Testis (tissue), 2 donors: ENCODE data around the gene B3GALNT2.
"Not testable (repeated sequence)": the region's sequence is repeated elsewhere in the genome, so short reads cannot be mapped to it uniquely, and the experiment has no call there.

Experiments used
- POLR2A ChIP-seq: fragments of 450-650 bp; IDR thresholded peaks from one replicate; pipeline ENCODE4 v1.6.1; 2017; ENCODE audit warnings: antibody characterized with exemption, mild to moderate bottlenecking, moderate library complexity
- TF ChIP-seq, protein P1 (sequence below), 3 experiments: fragments of 450-650 bp in 2 of 3; fragments of 200-600 bp in 1 of 3; sonication (generic) in 1 of 3; IDR thresholded peaks; one replicate each; pipeline ENCODE4 v1.5.1; 2016 to 2019; ENCODE audit warnings: antibody characterized with exemption in 3 of 3, mild to moderate bottlenecking in 2 of 3, moderate library complexity in 1 of 3

DNA sequence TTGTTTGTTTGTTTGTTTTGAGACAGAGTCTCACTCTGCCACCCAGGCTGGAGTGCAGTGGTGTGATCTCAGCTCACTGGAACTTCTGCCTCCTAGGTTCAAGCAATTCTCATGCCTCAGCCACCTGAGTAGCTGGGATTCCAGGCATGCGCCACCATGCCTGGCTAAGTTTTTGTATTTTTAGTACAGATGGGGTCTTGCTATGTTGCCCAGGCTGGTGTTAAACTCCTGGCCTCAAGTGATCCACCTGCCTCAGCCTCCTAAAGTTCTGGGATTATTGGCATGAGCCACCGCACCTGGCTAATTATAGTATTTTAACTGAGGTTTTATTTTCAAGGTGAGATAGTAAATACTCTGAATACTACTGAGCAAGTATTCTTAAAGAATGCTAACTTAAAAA, 34.4 kb downstream of the B3GALNT2 start:
- TF ChIP-seq, protein P1, sequence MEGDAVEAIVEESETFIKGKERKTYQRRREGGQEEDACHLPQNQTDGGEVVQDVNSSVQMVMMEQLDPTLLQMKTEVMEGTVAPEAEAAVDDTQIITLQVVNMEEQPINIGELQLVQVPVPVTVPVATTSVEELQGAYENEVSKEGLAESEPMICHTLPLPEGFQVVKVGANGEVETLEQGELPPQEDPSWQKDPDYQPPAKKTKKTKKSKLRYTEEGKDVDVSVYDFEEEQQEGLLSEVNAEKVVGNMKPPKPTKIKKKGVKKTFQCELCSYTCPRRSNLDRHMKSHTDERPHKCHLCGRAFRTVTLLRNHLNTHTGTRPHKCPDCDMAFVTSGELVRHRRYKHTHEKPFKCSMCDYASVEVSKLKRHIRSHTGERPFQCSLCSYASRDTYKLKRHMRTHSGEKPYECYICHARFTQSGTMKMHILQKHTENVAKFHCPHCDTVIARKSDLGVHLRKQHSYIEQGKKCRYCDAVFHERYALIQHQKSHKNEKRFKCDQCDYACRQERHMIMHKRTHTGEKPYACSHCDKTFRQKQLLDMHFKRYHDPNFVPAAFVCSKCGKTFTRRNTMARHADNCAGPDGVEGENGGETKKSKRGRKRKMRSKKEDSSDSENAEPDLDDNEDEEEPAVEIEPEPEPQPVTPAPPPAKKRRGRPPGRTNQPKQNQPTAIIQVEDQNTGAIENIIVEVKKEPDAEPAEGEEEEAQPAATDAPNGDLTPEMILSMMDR (IDR thresholded peaks at IDR 0.05) = not testable (repeated sequence)
- not testable (repeated sequence) for TF ChIP-seq POLR2A
